T-helper 2 cell treated with Interferon-gamma antibody and Interleukin-4, amounts not matched to agents 5 μg/mL and 100 μg/mL, for 36 hours (primary cell): ENCODE data around the gene CDHR1.

ENCODE experiments used
- DNase-seq: peaks from one replicate; pipeline ENCODE4 v3.0.0; 2021; ENCODE audit warnings: low spot score
- H3K27ac Mint-ChIP-seq: one replicate; pipeline ENCODE4 v1.8.0; 2021; ENCODE audit warnings: mild to moderate bottlenecking, mixed read lengths
- H3K27me3 Mint-ChIP-seq: one replicate; pipeline ENCODE4 v1.8.0; 2021; ENCODE audit warnings: low read depth, mixed read lengths
- H3K36me3 Mint-ChIP-seq: one replicate; pipeline ENCODE4 v1.8.0; 2021; ENCODE audit warnings: low read depth, mixed read lengths
- H3K4me1 Mint-ChIP-seq: one replicate; pipeline ENCODE4 v1.8.0; 2021; ENCODE audit warnings: low read depth, mixed read lengths
- H3K4me3 Mint-ChIP-seq: one replicate; pipeline ENCODE4 v1.8.0; 2022; ENCODE audit warnings: mild to moderate bottlenecking, moderate library complexity, mixed read lengths
- H3K9me3 Mint-ChIP-seq: one replicate; pipeline ENCODE4 v1.8.0; 2021; ENCODE audit warnings: mixed read lengths

The CDHR1 gene

DNA sequence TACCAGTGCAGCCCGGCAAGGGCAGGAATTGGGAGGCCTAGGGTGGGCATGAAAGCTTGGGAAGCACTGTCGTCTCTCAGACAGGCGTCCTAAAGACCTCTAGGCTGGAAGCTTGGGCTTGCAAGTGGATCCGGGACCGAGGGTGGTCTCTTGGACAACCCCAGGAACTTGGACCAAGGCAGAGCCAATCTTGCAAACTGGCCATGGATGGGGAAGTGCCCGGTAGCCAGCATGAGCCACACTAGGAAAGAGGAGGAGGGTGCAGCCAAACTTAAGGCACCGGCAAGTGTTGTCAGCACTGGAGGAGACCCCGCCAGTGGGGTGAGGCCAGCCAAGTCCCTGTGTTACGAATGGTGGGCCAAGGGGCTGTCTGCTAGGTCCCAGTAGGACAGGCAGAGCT is 22.5 kb downstream of the CDHR1 start:
- peaks cover 6% of the 10 kb centered on the region for H3K9me3 Mint-ChIP-seq
- DNase-seq, result no peak
- H3K4me3 Mint-ChIP-seq, result no peak overlapping the region
- H3K27me3 Mint-ChIP-seq, result no peaks in the 10 kb centered on the region
- H3K27ac Mint-ChIP-seq, result no peak overlapping the region
- no peaks in the 10 kb centered on the region for H3K36me3 Mint-ChIP-seq
- peaks cover 2% of the 10 kb centered on the region for H3K4me1 Mint-ChIP-seq

DNA sequence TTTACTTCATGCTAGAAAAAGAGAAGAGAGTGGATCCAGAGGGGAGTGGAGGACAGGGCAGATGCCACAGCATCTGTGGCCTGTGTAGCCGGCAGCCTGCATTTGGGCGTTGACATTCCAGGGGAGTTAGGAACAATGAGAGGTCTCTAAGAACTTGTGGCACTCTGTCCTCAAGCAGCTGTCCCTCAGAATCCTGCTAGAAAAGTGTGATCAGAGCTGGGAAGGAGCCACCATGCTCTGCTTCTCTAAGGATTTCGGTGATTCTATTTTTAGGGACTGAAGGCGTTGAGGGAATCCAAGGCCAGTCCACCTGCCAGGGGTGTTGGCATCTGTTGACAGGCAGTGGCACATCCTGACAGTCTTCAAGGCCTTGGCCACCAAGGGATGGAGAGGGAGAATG is 23.4 kb downstream of the CDHR1 start:
- peaks cover 2% of the 10 kb centered on the region for H3K4me1 Mint-ChIP-seq
- no peak for DNase-seq
- no peak overlapping the region for H3K4me3 Mint-ChIP-seq
- H3K27ac Mint-ChIP-seq, result no peak overlapping the region
- H3K36me3 Mint-ChIP-seq, result no peaks in the 10 kb centered on the region
- H3K27me3 Mint-ChIP-seq, result no peaks in the 10 kb centered on the region
- H3K9me3 Mint-ChIP-seq, result peaks cover 6% of the 10 kb centered on the region

- Mint-ChIP-seq H3K4me1 (no peaks in the 10 kb centered on the region), H3K27me3 (no peaks in the 10 kb centered on the region), H3K36me3 (no peaks in the 10 kb centered on the region), H3K9me3 (peaks cover 6% of the 10 kb centered on the region), H3K4me3 (no peak overlapping the region), H3K27ac (no peak overlapping the region)
- DNase-seq, result no peak
Observed at GRCh38 chr10:84221916-84222315, 27.6 kb downstream of the CDHR1 start.

DNA sequence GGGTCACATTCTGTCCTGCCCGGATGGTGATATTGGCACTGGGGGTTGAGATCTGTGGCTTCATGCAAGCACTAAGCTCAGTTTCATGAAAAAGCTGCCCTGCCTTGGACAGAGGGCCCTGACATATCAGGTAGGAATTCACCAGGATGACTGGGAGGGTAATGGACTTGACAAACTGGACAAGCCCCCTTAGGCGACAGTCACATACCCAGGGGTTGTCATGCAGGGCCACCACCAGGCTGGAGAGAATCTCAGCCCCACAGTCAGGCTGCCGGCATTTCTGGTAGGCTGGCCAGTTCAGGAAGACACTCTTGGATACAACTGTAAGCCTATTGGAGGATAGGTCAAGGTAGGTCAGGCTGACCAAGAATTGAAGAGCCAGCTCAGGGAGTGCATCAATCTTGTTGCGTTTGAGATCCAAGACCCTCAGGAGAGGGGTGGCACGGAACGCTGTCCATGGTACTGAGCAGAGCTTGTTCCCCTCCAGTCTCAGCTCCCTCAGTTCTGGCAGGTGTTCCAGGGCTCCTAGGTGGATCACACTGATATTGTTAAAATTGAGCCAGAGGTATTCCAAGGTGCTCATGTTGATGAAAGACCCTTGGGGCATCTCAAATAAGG is 30.2 kb downstream of the CDHR1 start:
- H3K27me3 Mint-ChIP-seq, result no peaks in the 10 kb centered on the region
- H3K4me3 Mint-ChIP-seq, result no peak overlapping the region
- H3K4me1 Mint-ChIP-seq, result no peaks in the 10 kb centered on the region
- DNase-seq, result no peak
- peaks cover 1% of the 10 kb centered on the region for H3K9me3 Mint-ChIP-seq
- H3K27ac Mint-ChIP-seq, result no peak overlapping the region
- no peaks in the 10 kb centered on the region for H3K36me3 Mint-ChIP-seq

DNA sequence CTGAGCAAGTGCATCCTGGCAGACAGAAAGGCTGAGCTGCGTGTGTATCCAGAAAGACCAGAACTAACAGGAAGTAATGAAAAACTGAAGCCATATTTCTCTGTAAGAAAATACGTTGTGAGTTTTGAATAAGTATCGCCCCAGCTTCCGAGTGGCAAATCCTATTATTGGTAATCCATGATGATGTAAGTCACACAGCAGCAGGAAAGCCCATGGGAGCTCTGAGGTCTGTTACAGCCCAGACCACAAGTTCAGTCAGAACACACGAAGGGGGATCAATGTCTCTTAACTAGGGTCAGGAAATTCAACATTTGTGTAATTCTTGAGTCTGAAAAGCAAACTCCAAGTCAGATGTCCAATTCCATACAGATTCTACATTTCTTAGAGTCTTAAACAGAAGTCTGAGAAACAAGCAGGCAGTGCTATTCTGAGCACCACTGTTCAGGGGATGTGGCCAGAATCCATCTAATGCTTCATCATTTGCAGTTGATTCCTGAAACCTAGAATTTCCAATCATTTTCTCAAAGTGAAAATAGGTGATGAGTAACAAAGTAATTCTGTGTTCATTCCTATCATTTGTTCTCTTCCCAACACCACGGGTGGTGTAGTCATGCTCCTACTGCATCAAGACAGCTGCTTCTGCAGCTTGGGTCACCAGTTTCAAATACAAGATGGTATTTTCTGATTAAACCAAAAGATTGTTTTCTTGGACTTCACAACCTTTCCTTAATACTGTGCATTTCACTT is 31.3 kb downstream of the CDHR1 start, which contains the start of gene LRIT2:
Gene LRIT2, minus strand, starts transcription at position 118 of the 747 bp plus-strand sequence. Its CDS starts 24 bp downstream, at position 94.
- no peaks in the 10 kb centered on the region for H3K36me3 Mint-ChIP-seq
- no peak within 1 kb of the TSS for H3K4me3 Mint-ChIP-seq
- no peak within 1 kb of the TSS for H3K27ac Mint-ChIP-seq
- no peaks in the 10 kb centered on the region for H3K4me1 Mint-ChIP-seq
- no peaks in the 10 kb centered on the region for H3K27me3 Mint-ChIP-seq
- H3K9me3 Mint-ChIP-seq, result no peaks in the 10 kb centered on the region
- DNase-seq, result no peak

GRCh38 chr10:84226616-84227015 is 32.3 kb downstream of the CDHR1 start:
- Mint-ChIP-seq H3K27me3 (no peaks in the 10 kb centered on the region), H3K4me3 (no peak overlapping the region), H3K27ac (no peak overlapping the region), H3K36me3 (no peaks in the 10 kb centered on the region), H3K4me1 (no peaks in the 10 kb centered on the region), H3K9me3 (no peaks in the 10 kb centered on the region)
- no peak for DNase-seq

- H3K27me3 Mint-ChIP-seq, result no peaks in the 10 kb centered on the region
- H3K27ac Mint-ChIP-seq, result no peak overlapping the region
- no peak for DNase-seq
- H3K9me3 Mint-ChIP-seq, result no peaks in the 10 kb centered on the region
- H3K4me3 Mint-ChIP-seq, result no peak overlapping the region
- H3K36me3 Mint-ChIP-seq, result no peaks in the 10 kb centered on the region
- H3K4me1 Mint-ChIP-seq, result no peaks in the 10 kb centered on the region
Observed at GRCh38 chr10:84227810-84228209, 33.5 kb downstream of the CDHR1 start.

DNA sequence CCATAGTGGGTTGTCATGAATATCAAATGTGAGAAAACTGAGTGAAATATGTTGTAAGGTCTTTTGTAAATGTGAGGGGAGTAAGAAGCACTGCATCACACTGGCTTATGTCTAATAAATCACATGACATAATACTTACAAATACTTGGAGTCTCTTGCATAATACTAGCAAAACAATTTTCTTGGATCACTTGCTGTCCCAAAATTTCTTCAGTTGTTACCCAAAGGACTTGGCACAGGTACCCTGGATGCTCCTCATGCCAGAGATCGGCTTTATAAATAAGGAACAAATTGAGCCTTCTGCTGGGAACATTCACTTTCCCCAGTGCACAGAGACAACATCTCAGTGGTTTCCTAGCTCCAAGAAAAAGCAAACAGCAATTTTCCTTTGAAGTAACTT is 36.0 kb downstream of the CDHR1 start:
- Mint-ChIP-seq H3K27ac (no peak overlapping the region), H3K36me3 (no peaks in the 10 kb centered on the region), H3K27me3 (no peaks in the 10 kb centered on the region), H3K4me3 (no peak overlapping the region), H3K9me3 (no peaks in the 10 kb centered on the region), H3K4me1 (no peaks in the 10 kb centered on the region)
- no peak for DNase-seq

DNA sequence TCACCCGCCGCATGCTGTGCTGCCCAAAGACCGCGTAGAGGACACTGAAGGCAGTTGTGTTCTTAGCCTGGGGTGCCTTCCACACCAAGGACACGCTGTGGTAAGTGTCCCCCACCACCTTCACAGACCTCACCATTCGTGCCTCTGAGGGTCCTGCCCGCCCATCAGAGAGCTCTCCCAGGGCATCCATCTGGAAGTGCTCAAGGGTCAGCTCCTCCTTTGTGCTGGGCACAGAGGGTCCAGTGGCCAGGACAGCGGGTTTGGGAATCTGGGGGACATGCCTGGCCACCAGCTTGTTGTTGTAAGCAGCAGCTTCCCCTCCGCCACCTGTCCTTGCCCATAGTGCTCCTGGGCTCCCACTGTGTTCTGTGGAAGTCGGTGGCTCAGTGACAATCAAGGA is 38.0 kb downstream of the CDHR1 start:
- Mint-ChIP-seq H3K9me3 (no peaks in the 10 kb centered on the region), H3K27me3 (peaks cover 2% of the 10 kb centered on the region), H3K4me1 (no peaks in the 10 kb centered on the region), H3K27ac (no peak overlapping the region), H3K36me3 (no peaks in the 10 kb centered on the region), H3K4me3 (no peak overlapping the region)
- no peak for DNase-seq

DNA sequence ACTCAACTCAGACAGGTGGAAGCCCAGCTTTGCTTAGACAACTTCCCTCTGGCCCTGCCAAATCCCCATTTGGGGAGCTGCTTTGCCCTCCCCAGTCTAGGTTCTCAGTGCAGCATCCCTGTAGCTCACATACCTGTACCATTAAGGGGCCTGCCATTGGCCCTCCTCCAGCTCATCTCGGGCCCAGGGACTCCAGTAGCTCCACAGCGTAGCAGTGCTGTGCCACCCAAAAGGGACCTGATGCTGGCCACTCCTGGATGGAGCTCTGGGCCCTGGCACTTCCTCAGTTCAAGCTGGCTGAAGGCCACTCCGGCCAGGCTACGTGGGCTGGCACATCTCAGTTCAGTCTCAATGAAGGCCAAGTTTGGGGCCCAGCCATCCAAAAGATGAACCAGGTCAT is 39.6 kb downstream of the CDHR1 start:
- Mint-ChIP-seq H3K27ac (no peak overlapping the region), H3K9me3 (no peaks in the 10 kb centered on the region), H3K4me1 (no peaks in the 10 kb centered on the region), H3K27me3 (peaks cover 2% of the 10 kb centered on the region), H3K36me3 (no peaks in the 10 kb centered on the region), H3K4me3 (no peak overlapping the region)
- no peak for DNase-seq

DNA sequence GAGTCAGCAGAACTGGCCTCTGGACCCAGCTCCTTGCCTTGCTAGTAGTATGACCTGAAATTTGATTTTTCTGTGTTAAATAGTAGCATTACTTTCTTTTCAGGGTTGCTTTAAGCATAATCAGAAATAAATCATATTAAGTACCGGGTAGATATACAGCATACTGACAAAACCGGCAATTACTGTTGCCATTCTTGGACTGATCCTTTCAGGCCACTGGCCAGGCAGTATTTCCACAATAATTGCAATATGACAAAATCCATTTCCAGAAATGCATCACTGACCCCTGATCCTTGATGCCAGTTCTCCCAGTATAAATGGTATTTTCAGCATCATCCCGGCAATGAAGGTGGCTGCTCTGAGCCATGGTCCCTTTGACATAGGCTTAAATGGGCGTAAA is 40.1 kb downstream of the CDHR1 start:
- no peaks in the 10 kb centered on the region for H3K36me3 Mint-ChIP-seq
- DNase-seq, result no peak
- H3K27me3 Mint-ChIP-seq, result peaks cover 2% of the 10 kb centered on the region
- no peak overlapping the region for H3K27ac Mint-ChIP-seq
- H3K4me1 Mint-ChIP-seq, result no peaks in the 10 kb centered on the region
- no peak overlapping the region for H3K4me3 Mint-ChIP-seq
- H3K9me3 Mint-ChIP-seq, result no peaks in the 10 kb centered on the region

DNA sequence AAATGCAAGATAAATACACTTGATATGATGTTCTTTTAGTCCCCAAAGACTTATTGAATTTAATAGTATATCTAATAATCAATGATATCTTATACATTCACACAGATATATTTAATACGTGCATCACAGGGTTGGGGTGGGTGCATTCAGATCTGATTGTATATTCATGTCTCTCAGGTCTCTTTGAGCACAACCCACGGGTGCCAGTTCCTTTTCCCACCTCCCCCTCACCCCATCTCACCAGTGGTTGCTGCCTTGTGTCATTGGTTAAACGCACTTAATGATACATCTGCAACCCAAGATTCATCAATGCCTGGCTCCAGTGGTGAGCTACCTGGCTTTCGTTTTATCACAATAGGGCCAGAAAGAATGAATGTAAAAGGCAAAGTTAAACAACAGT is 40.8 kb downstream of the CDHR1 start:
- H3K4me1 Mint-ChIP-seq, result no peaks in the 10 kb centered on the region
- H3K27ac Mint-ChIP-seq, result no peak overlapping the region
- no peak for DNase-seq
- no peaks in the 10 kb centered on the region for H3K9me3 Mint-ChIP-seq
- H3K36me3 Mint-ChIP-seq, result no peaks in the 10 kb centered on the region
- peaks cover 2% of the 10 kb centered on the region for H3K27me3 Mint-ChIP-seq
- no peak overlapping the region for H3K4me3 Mint-ChIP-seq

DNA sequence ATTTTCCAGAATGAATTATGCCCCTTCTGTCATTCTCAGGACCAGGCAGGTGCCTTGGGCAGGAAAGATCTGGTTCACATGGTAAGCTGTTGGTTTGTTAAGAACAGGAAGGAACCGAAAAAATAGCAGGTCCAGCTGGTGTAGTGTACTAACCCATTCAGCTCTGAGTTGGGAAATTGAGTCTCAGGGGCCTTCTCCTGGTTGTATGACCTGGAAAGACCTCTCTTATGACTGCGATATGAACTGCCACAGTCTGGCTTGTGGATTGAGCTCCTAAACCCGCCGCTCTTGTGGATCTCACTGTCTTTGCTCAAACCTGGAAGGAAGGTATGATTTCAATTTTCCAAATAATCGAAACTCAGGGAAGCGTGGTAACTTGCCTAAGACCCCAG is 42.5 kb downstream of the CDHR1 start:
- Mint-ChIP-seq H3K4me1 (no peaks in the 10 kb centered on the region), H3K9me3 (no peaks in the 10 kb centered on the region), H3K27ac (no peak overlapping the region), H3K36me3 (no peaks in the 10 kb centered on the region), H3K27me3 (peaks cover 2% of the 10 kb centered on the region), H3K4me3 (no peak overlapping the region)
- DNase-seq, result no peak

DNA sequence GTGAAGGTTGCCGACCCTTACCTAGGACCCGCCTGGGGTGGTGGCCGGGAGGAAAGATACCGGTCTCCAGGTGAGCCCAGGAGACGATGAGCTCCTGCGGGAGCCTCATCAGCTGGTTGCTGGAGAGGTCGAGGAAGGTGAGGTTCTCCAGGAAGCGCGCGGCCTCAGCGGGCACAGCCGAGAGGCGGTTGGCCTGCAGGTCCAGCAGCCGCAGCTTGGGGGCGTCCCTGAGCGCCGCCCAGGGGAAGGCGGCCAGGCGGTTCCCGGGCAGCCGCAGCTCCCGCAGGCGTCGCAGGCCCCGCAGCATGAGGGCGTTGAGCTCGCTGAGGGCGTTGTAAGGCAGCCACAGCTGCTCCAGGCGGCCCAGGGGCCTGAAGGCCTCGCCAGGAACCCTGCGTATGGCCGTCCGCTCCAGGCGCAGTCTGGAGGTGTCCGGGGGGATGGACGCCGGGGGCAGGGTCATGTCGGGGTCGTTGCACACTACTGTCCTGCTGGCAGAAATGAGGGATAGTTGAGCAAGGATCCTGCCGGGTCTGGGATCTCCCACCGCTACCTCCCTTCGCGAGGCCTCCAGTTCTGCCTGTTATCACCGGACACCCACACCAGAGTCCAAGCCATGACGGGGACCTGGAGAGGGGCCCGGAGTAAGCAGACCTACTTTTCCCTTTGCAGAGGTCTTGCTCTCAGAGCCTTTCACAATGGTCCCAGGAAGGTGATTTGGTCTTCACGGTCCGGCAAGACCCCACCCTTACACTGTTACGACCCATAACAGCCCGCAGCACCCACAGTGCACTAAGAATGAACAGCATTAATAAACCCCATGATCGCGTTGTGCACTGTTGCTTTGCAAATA is 43.1 kb downstream of the CDHR1 start:
- Mint-ChIP-seq H3K36me3 (no peaks in the 10 kb centered on the region), H3K27me3 (peaks cover 2% of the 10 kb centered on the region), H3K4me1 (no peaks in the 10 kb centered on the region), H3K27ac (no peak overlapping the region), H3K4me3 (no peak overlapping the region), H3K9me3 (no peaks in the 10 kb centered on the region)
- no peak for DNase-seq
